GM10248 (cell line): ENCODE results near the gene BOK.

Experiments used
- CTCF ChIA-PET: fragments of 300-600 bp; sonication (Branson Sonifier 250); formaldehyde crosslinking; extraction: SDS; loops from one replicate; lab custom pipeline; 2021; ENCODE audit warnings: antibody characterized with exemption; lab: Yijun Ruan, JAX
- POLR2A ChIA-PET: fragments of 350-650 bp; sonication (Branson Sonifier 250); formaldehyde crosslinking; extraction: SDS; loops from one replicate; lab custom pipeline; 2020; ENCODE audit warnings: antibody characterized with exemption; lab: Yijun Ruan, JAX
- DNase-seq: peaks from one replicate; pipeline ENCODE4 v3.0.0; 2012; ENCODE audit errors: extremely low spot score
- CTCF ChIP-seq: IDR thresholded peaks from 2 replicates; pipeline ENCODE4 v1.5.1; 2012; ENCODE audit warnings: mild to moderate bottlenecking, low read depth; ENCODE audit errors: extremely low read depth, missing control alignments, control extremely low read depth

Gene BOK

GRCh38 chr2:241545106-241545505, 13.4 kb upstream of the BOK start:
- peak; percentile 10 for DNase-seq
- no peak for TF ChIP-seq CTCF
- ChIA-PET CTCF (interaction anchor here (0.9 kb wide), 1 partner anchor 11 kb away, joined by 3 read pairs; no protein-coding TSS in a partner anchor), POLR2A (no interaction called here)

- POLR2A ChIA-PET = no interaction called here
- DNase-seq = no peak
- CTCF ChIA-PET = interaction anchor here (0.9 kb wide), 1 partner anchor 12 kb away, joined by 3 read pairs; no protein-coding TSS in a partner anchor
- no peak for TF ChIP-seq CTCF
Measured at GRCh38 chr2:241545523-241546473, 12.7 kb upstream of the BOK start.

GRCh38 chr2:241546771-241547498, 11.6 kb upstream of the BOK start:
- no peak for DNase-seq
- ChIA-PET POLR2A (no interaction called here), CTCF (no interaction called here)
- no peak for TF ChIP-seq CTCF

- POLR2A ChIA-PET = no interaction called here
- CTCF ChIA-PET = no interaction called here
- DNase-seq = no peak
- no peak for TF ChIP-seq CTCF
Measured at GRCh38 chr2:241547781-241548450, 10.6 kb upstream of the BOK start.

GRCh38 chr2:241548451-241548835, 10.1 kb upstream of the BOK start:
- ChIA-PET CTCF (no interaction called here), POLR2A (no interaction called here)
- no peak for TF ChIP-seq CTCF
- no peak for DNase-seq
